Body of pancreas (tissue), 4 donors: ENCODE measurements around the gene TSLP.

Experiments
- CTCF ChIP-seq, 7 experiments: fragments of 450-650 bp in 4 of 7; fragments of 200-600 bp in 3 of 7; sonication (generic) in 3 of 7; IDR thresholded peaks; one replicate each; pipeline ENCODE4 v1.5.1; 2016 to 2019; ENCODE audit warnings: antibody characterized with exemption in 7 of 7
- POLR2A ChIP-seq, 3 donors: fragments of 450-650 bp; IDR thresholded peaks; one replicate each; pipeline ENCODE4 v1.6.1; 2016; ENCODE audit warnings: antibody characterized with exemption in 3 of 3, mild to moderate bottlenecking in 2 of 3

DNA sequence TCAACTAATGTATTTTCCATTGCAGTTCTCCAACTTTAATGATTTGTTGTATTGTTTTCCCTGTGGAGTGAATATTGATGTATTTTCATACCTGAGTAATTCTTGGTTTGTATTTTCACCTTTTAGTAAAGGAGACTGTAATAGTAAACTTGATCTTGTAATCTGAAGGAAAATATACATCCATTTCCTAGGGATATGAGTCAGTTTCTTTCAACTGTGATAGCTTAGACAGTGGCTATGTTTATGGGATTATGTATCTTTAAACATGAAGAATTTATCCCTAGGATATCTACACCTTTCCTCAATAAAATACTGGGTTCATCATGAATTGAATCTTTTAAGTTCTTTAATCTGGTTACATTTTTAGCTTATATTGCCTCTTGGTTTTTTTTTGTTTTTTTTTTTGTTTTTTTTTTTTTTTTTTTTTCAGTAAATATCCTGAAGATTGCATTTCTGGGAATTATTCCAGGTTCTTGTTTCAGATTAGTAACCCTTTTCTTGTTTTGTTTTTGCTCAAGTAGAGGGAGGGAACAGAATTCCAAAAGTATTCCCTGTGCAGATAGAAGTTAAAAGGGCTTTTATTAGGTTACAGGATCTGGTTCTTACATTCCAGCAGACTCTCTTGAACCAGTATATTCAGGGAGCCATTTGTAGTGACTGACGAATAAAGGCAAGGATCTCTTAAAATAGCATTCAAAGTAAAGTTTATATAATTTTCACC lies 27.7 kb downstream of the TSLP start:
- TF ChIP-seq CTCF (IDR thresholded peaks at IDR 0.05) (no peak), POLR2A (IDR thresholded peaks at IDR 0.05) (no peak)
